HCT116 (cell line): Measurements from ENCODE around the gene ANKRD7.

Source experiments
- ATF3 ChIP-seq: IDR thresholded peaks from 2 replicates; pipeline ENCODE4 v1.6.1; 2012
- CEBPB ChIP-seq: IDR thresholded peaks from 2 replicates; pipeline ENCODE4 v1.6.1; 2012; ENCODE audit warnings: low read depth
- CTCF ChIP-seq, 3 experiments: fragments of 200-600 bp in 1 of 3; sonication (generic) in 1 of 3; IDR thresholded peaks in 2 of 3; conservative IDR thresholded peaks in 1 of 3; 2 replicates each; pipeline ENCODE4 v1.5.1; 2012 to 2017; ENCODE audit warnings: low read depth in 2 of 3, low read length in 2 of 3, antibody characterized with exemption in 1 of 3, borderline replicate concordance in 1 of 3, control low read depth in 1 of 3, mild to moderate bottlenecking in 1 of 3, mixed read lengths in 1 of 3, mixed run types in 1 of 3, moderate library complexity in 1 of 3; ENCODE audit not compliant: insufficient read depth in 1 of 3
- EGR1 ChIP-seq: IDR thresholded peaks from 2 replicates; pipeline ENCODE4 v1.6.1; 2012; ENCODE audit warnings: low read depth
- ELF1 ChIP-seq: IDR thresholded peaks from 2 replicates; pipeline ENCODE4 v1.6.1; 2012; ENCODE audit warnings: low read depth, borderline replicate concordance
- EZH2phosphoT487 ChIP-seq: fragments of 200-600 bp; IDR thresholded peaks from 2 replicates; pipeline ENCODE4 v1.6.1; 2018; ENCODE audit warnings: antibody characterized with exemption, borderline replicate concordance
- POLR2A ChIP-seq: IDR thresholded peaks from 2 replicates; pipeline ENCODE4 v1.7.0; 2011; ENCODE audit warnings: borderline replicate concordance; ENCODE audit not compliant: insufficient read depth, insufficient read length; ENCODE audit errors: extremely low read depth
- POLR2AphosphoS5 ChIP-seq: IDR thresholded peaks from 2 replicates; pipeline ENCODE4 v1.6.1; 2011; ENCODE audit warnings: mild to moderate bottlenecking, low read depth, low read length, moderate library complexity
- YY1 ChIP-seq: IDR thresholded peaks from 2 replicates; pipeline ENCODE4 v1.6.1; 2011; ENCODE audit warnings: low read length, low read depth, moderate library complexity, mild to moderate bottlenecking; ENCODE audit not compliant: insufficient replicate concordance; ENCODE audit errors: extremely low read depth

- no peak for TF ChIP-seq EZH2phosphoT487
- TF ChIP-seq CEBPB, result no peak
- TF ChIP-seq CTCF (IDR thresholded peaks at IDR 0.05 in 2 of 3, conservative IDR thresholded peaks at IDR 0.05 in 1 of 3; ENCODE audit: borderline replicate concordance in 1 of 3, insufficient read depth in 1 of 3, low read depth in 2 of 3, low read length in 2 of 3), result no peak
- no peak for TF ChIP-seq EGR1
- no peak for TF ChIP-seq YY1
- no peak for TF ChIP-seq POLR2AphosphoS5
- TF ChIP-seq POLR2A, result no peak
- no peak for TF ChIP-seq ATF3
- no peak for TF ChIP-seq ELF1
These were observed 27.6 kb downstream of the ANKRD7 start for GRCh38 chr7:118252087-118252486.
